SK-N-SH (cell line): ENCODE measurements around the gene DVL3. TPM values are rescaled to one million over a fixed set of nuclear protein-coding genes. Genes with fewer than 3 reads are reported as not detected.

Experiments used
- CTCF ChIA-PET: fragments of 300-600, 350-600 bp; formaldehyde crosslinking; extraction: SDS; loops from one replicate; lab custom pipeline; 2021; lab: Yijun Ruan, JAX
- POLR2A ChIA-PET: fragments of 350-600 bp; sonication (Branson Sonifier 250); formaldehyde crosslinking; extraction: SDS; loops from one replicate; lab custom pipeline; 2020; ENCODE audit warnings: antibody characterized with exemption, inconsistent platforms; lab: Yijun Ruan, JAX
- DNase-seq: peaks from one replicate; pipeline ENCODE4 v3.0.0; 2012
- H2AFZ ChIP-seq: fragments of 200-600 bp; sonication (generic); 2 replicates; pipeline ENCODE4 v1.8.1; 2016; ENCODE audit warnings: antibody characterized with exemption, mild to moderate bottlenecking, low read depth
- H3F3A ChIP-seq: fragments of 200-600 bp; sonication (generic); replicated peaks from 2 replicates; pipeline ENCODE3; 2016; ENCODE audit warnings: antibody characterized with exemption, mild to moderate bottlenecking; ENCODE audit not compliant: insufficient read depth
- H3K27ac ChIP-seq, 2 experiments: fragments of 200-500 bp in 1 of 2; fragments of 200-600 bp in 1 of 2; sonication (Bioruptor generic) in 1 of 2; sonication (generic), shearing (Covaris generic) in 1 of 2; 2 replicates each; pipeline versions ENCODE4 v1.5.1 to v1.6.1; 2014 to 2016; ENCODE audit warnings: low read depth in 2 of 2, inconsistent platforms in 1 of 2, low read length in 1 of 2, mild to moderate bottlenecking in 1 of 2, mixed read lengths in 1 of 2
- H3K27me3 ChIP-seq: fragments of 200-600 bp; sonication (generic), shearing (Covaris generic); 2 replicates; pipeline ENCODE4 v1.6.1; 2016; ENCODE audit warnings: mixed run types; ENCODE audit not compliant: insufficient read depth
- H3K36me3 ChIP-seq, 2 experiments: fragments of 200-500 bp in 1 of 2; fragments of 200-600 bp in 1 of 2; sonication (Bioruptor generic) in 1 of 2; sonication (generic) in 1 of 2; replicated peaks in 1 of 2; 2 replicates each; pipeline versions ENCODE3 to v1.5.1; 2014 to 2016; ENCODE audit warnings: low read length in 1 of 2, mild to moderate bottlenecking in 1 of 2; ENCODE audit not compliant: insufficient read depth in 2 of 2, control insufficient read depth in 1 of 2
- H3K4me1 ChIP-seq, 2 experiments: fragments of 200-500 bp in 1 of 2; fragments of 200-600 bp in 1 of 2; sonication (Bioruptor generic) in 1 of 2; sonication (generic), shearing (Covaris generic) in 1 of 2; 2 replicates each; pipeline versions ENCODE4 v1.5.1 to v1.6.1; 2014 to 2016; ENCODE audit warnings: low read depth in 1 of 2, low read length in 1 of 2, mixed run types in 1 of 2; ENCODE audit not compliant: insufficient read depth in 2 of 2, control insufficient read depth in 1 of 2
- H3K4me2 ChIP-seq: fragments of 200-600 bp; sonication (generic), shearing (Covaris generic); 2 replicates; pipeline ENCODE4 v1.6.1; 2017; ENCODE audit warnings: mixed run types
- H3K4me3 ChIP-seq, 2 experiments: fragments of 200-500 bp in 1 of 2; fragments of 200-600 bp in 1 of 2; sonication (Bioruptor generic) in 1 of 2; sonication (generic), shearing (Covaris generic) in 1 of 2; 2 replicates each; pipeline versions ENCODE4 v1.5.1 to v1.8.1; 2014 to 2016; ENCODE audit warnings: low read depth in 2 of 2, inconsistent platforms in 1 of 2, low read length in 1 of 2, mild to moderate bottlenecking in 1 of 2, mixed read lengths in 1 of 2, moderate library complexity in 1 of 2
- H3K79me2 ChIP-seq: fragments of 200-600 bp; sonication (generic); 2 replicates; pipeline ENCODE4 v1.8.1; 2017; ENCODE audit warnings: mild to moderate bottlenecking; ENCODE audit not compliant: insufficient read depth
- H3K9ac ChIP-seq: fragments of 200-600 bp; sonication (generic); 2 replicates; pipeline ENCODE4 v1.6.1; 2017; ENCODE audit warnings: mixed run types
- H3K9me2 ChIP-seq: fragments of 200-600 bp; sonication (generic); 2 replicates; pipeline ENCODE4 v1.6.1; 2017; ENCODE audit warnings: mixed run types
- H3K9me3 ChIP-seq: fragments of 200-600 bp; sonication (generic); 2 replicates; pipeline ENCODE4 v1.6.1; 2017; ENCODE audit warnings: mixed run types, mild to moderate bottlenecking, moderate library complexity
- H4K20me1 ChIP-seq: fragments of 200-600 bp; sonication (generic); 2 replicates; pipeline ENCODE4 v1.6.1; 2017; ENCODE audit warnings: mild to moderate bottlenecking, mixed run types; ENCODE audit not compliant: insufficient read depth
- EP300 ChIP-seq, 2 experiments: IDR thresholded peaks; 2 replicates each; pipeline versions ENCODE4 v1.4.0 to v1.6.1; 2012; ENCODE audit warnings: borderline replicate concordance in 1 of 2, low read depth in 1 of 2, low read length in 1 of 2
- FOSL2 ChIP-seq: IDR thresholded peaks from 2 replicates; pipeline ENCODE4 v1.4.0; 2012; ENCODE audit warnings: low read depth, mild to moderate bottlenecking, moderate library complexity, borderline replicate concordance
- FOXM1 ChIP-seq: IDR thresholded peaks from 2 replicates; pipeline ENCODE4 v1.4.0; 2012; ENCODE audit warnings: low read depth, mild to moderate bottlenecking
- GABPA ChIP-seq: IDR thresholded peaks from 2 replicates; pipeline ENCODE4 v1.4.0; 2012; ENCODE audit warnings: low read depth, mild to moderate bottlenecking
- GATA2 ChIP-seq: sonication (generic); formaldehyde crosslinking; IDR thresholded peaks from 2 replicates; pipeline ENCODE4 v1.5.0; 2020; ENCODE audit warnings: mild to moderate bottlenecking, missing genetic modification reagents
- IRF3 ChIP-seq: fragments of 150-350 bp; IDR thresholded peaks from 2 replicates; pipeline ENCODE4 v1.6.1; 2016; ENCODE audit warnings: mild to moderate bottlenecking, low read depth, low read length
- MAX ChIP-seq: IDR thresholded peaks from 2 replicates; pipeline ENCODE4 v1.4.0; 2012; ENCODE audit warnings: low read depth
- MEF2A ChIP-seq: IDR thresholded peaks from 2 replicates; pipeline ENCODE4 v1.4.0; 2012; ENCODE audit warnings: low read depth, borderline replicate concordance
- MXI1 ChIP-seq: IDR thresholded peaks from 2 replicates; pipeline ENCODE4 v1.6.1; 2012; ENCODE audit warnings: mild to moderate bottlenecking, low read depth, low read length, improper control_type of control experiment
- NFIC ChIP-seq: IDR thresholded peaks from 2 replicates; pipeline ENCODE4 v1.4.0; 2012; ENCODE audit warnings: borderline replicate concordance
- NRF1 ChIP-seq: IDR thresholded peaks from 2 replicates; pipeline ENCODE4 v1.6.1; 2012; ENCODE audit warnings: low read depth, mild to moderate bottlenecking, low read length
- RFX5 ChIP-seq: IDR thresholded peaks from 2 replicates; pipeline ENCODE4 v1.6.1; 2012; ENCODE audit warnings: mild to moderate bottlenecking, improper control_type of control experiment, low read length
- SIN3A ChIP-seq: IDR thresholded peaks from 2 replicates; pipeline ENCODE4 v1.6.1; 2012; ENCODE audit warnings: low read depth, mild to moderate bottlenecking, low read length, moderate library complexity, borderline replicate concordance
- TAF1 ChIP-seq: IDR thresholded peaks from 2 replicates; pipeline ENCODE4 v1.6.1; 2012; ENCODE audit warnings: low read depth, mild to moderate bottlenecking, low read length, moderate library complexity, borderline replicate concordance
- USF2 ChIP-seq: fragments of 150-350 bp; IDR thresholded peaks from 2 replicates; pipeline ENCODE4 v1.6.1; 2017; ENCODE audit warnings: antibody characterized with exemption, low read length, low read depth, borderline replicate concordance
- WGBS: methylation state at CpG from one replicate; pipeline ENCODE4 v1.1.6; 2017; ENCODE audit warnings: low lambda C conversion rate; 5-methylcytosine and 5-hydroxymethylcytosine counted together
- polyA plus RNA-seq, 3 experiments: library from polyadenylated mRNA; depleted of rRNA; stranded (reverse); fragments of >200 nt; gene quantifications; 2 replicates each; pipeline ENCODE4 v1.2.3, GENCODE V29; 2012

Gene DVL3
- polyA plus RNA-seq, 1 of the 3 experiments (the other 2 are of a cell fraction), result 29.6 TPM

- TF ChIP-seq USF2, result no peak
- no peak for TF ChIP-seq FOSL2
- TF ChIP-seq MEF2A, result no peak
- TF ChIP-seq EP300 (IDR thresholded peaks at IDR 0.05; ENCODE audit: borderline replicate concordance in 1 of 2, low read depth in 1 of 2, low read length in 1 of 2), result no peak
- peak; percentile 88; the same call in 1 of the 2 replicates for TF ChIP-seq TAF1
- no peak for TF ChIP-seq GATA2 (CRISPR knock-in tag)
- TF ChIP-seq GABPA, result peak; percentile 82
- TF ChIP-seq MXI1, result peak; percentile 92
- TF ChIP-seq NFIC, result no peak
- peak; percentile 89 for TF ChIP-seq MAX
- TF ChIP-seq NRF1, result peak; percentile 69
Measured at GRCh38 chr3:184135149-184135910, 19.8 kb upstream of the DVL3 start, which contains the start of gene EIF2B5 (continued).

- H2AFZ ChIP-seq, result peak overlapping the region; percentile 75
- DNase-seq, result no peak
- H3K79me2 ChIP-seq, result peaks cover 66% of the 10 kb centered on the region
- ChIA-PET CTCF (interaction anchor here (0.9 to 4.0 kb wide), 9 partner anchors 9 to 251 kb away, joined by 3 to 31 read pairs (median 6); partner anchors contain the start of genes EEF1AKMT4 and PARL), POLR2A (interaction anchor here (1.5 kb wide), 1 partner anchor 8 kb away, joined by 4 read pairs; no protein-coding TSS in a partner anchor)
- H3K4me2 ChIP-seq, result peak overlapping the region; percentile 90
- TF ChIP-seq RFX5 (no peak), FOXM1 (no peak), SIN3A (no peak), IRF3 (no peak)
- H3F3A ChIP-seq, result peaks cover 10% of the 10 kb centered on the region
- H3K4me1 ChIP-seq, result peaks cover 0 to 8% of the 10 kb centered on the region in 2 experiments; a peak in 3 of 4 replicates
- no peaks in the 10 kb centered on the region for H3K27me3 ChIP-seq
- no peaks in the 10 kb centered on the region for H4K20me1 ChIP-seq
- H3K9me3 ChIP-seq, result no peaks in the 10 kb centered on the region
- H3K4me3 ChIP-seq, result peak overlapping the region; percentile 82 to 96
- H3K9me2 ChIP-seq, result no peaks in the 10 kb centered on the region
- peak overlapping the region; percentile 92 for H3K9ac ChIP-seq
- H3K36me3 ChIP-seq, result peaks cover 14 to 19% of the 10 kb centered on the region in 2 experiments
- WGBS, result 5% methylated on average over 9 of the region's 9 CpGs
- H3K27ac ChIP-seq, result peak overlapping the region; percentile 70 to 86; a peak in 3 of 4 replicates
Measured at GRCh38 chr3:184135911-184136260, 19.3 kb upstream of the DVL3 start.
